Stomach (tissue), 4 donors: ENCODE results near the gene ANK2.

Experiments
- CTCF ChIP-seq, 7 experiments: fragments of 450-650 bp in 4 of 7; fragments of 200-600 bp in 3 of 7; sonication (generic) in 3 of 7; IDR thresholded peaks; one replicate each; pipeline ENCODE4 v1.5.1; 2016 to 2019; ENCODE audit warnings: antibody characterized with exemption in 7 of 7, control low read depth in 2 of 7, mild to moderate bottlenecking in 1 of 7
- POLR2A ChIP-seq, 4 donors: fragments of 450-650 bp; IDR thresholded peaks; one replicate each; pipeline ENCODE4 v1.6.1; 2016; ENCODE audit warnings: antibody characterized with exemption in 4 of 4, control low read depth in 2 of 4, mild to moderate bottlenecking in 1 of 4, moderate library complexity in 1 of 4

- TF ChIP-seq CTCF (IDR thresholded peaks at IDR 0.05), result no peak
- TF ChIP-seq POLR2A (IDR thresholded peaks at IDR 0.05), result no peak
Observed at GRCh38 chr4:113169368-113169767, 119.9 kb downstream of the ANK2 start.
